ENCODE results near the gene COL21A1.

GRCh38 chr6:56009636-56010035 is 237.7 kb downstream of the COL21A1 start:
- no peak for TF ChIP-seq CTCF (IDR thresholded peaks at IDR 0.05)
- no peak for TF ChIP-seq POLR2A (IDR thresholded peaks at IDR 0.05)

Measured in uterus (tissue), 2 donors.